Neural crest cell (in vitro differentiated cells): ENCODE measurements around the gene FAM184A. TPM values are rescaled to one million over a fixed set of nuclear protein-coding genes. Genes with fewer than 3 reads are reported as not detected.

ENCODE experiments used
- DNase-seq: peaks from one replicate; pipeline ENCODE4 v3.0.0; 2021; ENCODE audit warnings: low read depth, mixed read lengths, low spot score
- H3K27ac Mint-ChIP-seq: one replicate; pipeline ENCODE4 v1.8.0; 2021; ENCODE audit warnings: mild to moderate bottlenecking, mixed read lengths; ENCODE audit not compliant: unreplicated experiment
- H3K27me3 Mint-ChIP-seq: 2 replicates; pipeline ENCODE4 v1.8.0; 2021; ENCODE audit warnings: low read depth, mild to moderate bottlenecking, mixed read lengths
- H3K36me3 Mint-ChIP-seq: 2 replicates; pipeline ENCODE4 v1.8.0; 2021; ENCODE audit warnings: low read depth, mild to moderate bottlenecking, mixed read lengths
- H3K4me1 Mint-ChIP-seq: 2 replicates; pipeline ENCODE4 v1.8.0; 2021; ENCODE audit warnings: mixed read lengths
- H3K4me3 Mint-ChIP-seq: one replicate; pipeline ENCODE4 v1.8.0; 2021; ENCODE audit warnings: mild to moderate bottlenecking, mixed read lengths
- H3K9me3 Mint-ChIP-seq: 2 replicates; pipeline ENCODE4 v1.8.0; 2021; ENCODE audit warnings: mixed read lengths
- total RNA-seq: library from RNA; stranded (reverse); gene quantifications from 2 replicates; pipeline ENCODE4 v1.2.1, GENCODE V29; 2021
- TF ChIP-seq, protein P1 (sequence below): fragments of 200-600 bp; sonication (generic); conservative IDR thresholded peaks from 2 replicates; pipeline ENCODE4 v1.5.0; 2021; ENCODE audit warnings: antibody characterized with exemption, mild to moderate bottlenecking

Gene FAM184A
- total RNA-seq, 1 donor from 2014 or later: 7.6 TPM

- no peak for DNase-seq
- Mint-ChIP-seq H3K27ac (no peak overlapping the region), H3K4me3 (no peak overlapping the region), H3K4me1 (no peaks in the 10 kb centered on the region), H3K27me3 (no peaks in the 10 kb centered on the region), H3K9me3 (no peaks in the 10 kb centered on the region), H3K36me3 (no peaks in the 10 kb centered on the region)
- TF ChIP-seq, protein P1, sequence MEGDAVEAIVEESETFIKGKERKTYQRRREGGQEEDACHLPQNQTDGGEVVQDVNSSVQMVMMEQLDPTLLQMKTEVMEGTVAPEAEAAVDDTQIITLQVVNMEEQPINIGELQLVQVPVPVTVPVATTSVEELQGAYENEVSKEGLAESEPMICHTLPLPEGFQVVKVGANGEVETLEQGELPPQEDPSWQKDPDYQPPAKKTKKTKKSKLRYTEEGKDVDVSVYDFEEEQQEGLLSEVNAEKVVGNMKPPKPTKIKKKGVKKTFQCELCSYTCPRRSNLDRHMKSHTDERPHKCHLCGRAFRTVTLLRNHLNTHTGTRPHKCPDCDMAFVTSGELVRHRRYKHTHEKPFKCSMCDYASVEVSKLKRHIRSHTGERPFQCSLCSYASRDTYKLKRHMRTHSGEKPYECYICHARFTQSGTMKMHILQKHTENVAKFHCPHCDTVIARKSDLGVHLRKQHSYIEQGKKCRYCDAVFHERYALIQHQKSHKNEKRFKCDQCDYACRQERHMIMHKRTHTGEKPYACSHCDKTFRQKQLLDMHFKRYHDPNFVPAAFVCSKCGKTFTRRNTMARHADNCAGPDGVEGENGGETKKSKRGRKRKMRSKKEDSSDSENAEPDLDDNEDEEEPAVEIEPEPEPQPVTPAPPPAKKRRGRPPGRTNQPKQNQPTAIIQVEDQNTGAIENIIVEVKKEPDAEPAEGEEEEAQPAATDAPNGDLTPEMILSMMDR: no peak
Observed at GRCh38 chr6:118970866-118971265, 107.6 kb downstream of the FAM184A start.

- H3K27me3 Mint-ChIP-seq: no peaks in the 10 kb centered on the region
- H3K27ac Mint-ChIP-seq: no peak overlapping the region
- H3K36me3 Mint-ChIP-seq: no peaks in the 10 kb centered on the region
- H3K9me3 Mint-ChIP-seq: no peaks in the 10 kb centered on the region
- H3K4me3 Mint-ChIP-seq: no peak overlapping the region
- DNase-seq: no peak
- H3K4me1 Mint-ChIP-seq: no peaks in the 10 kb centered on the region
- TF ChIP-seq, protein P1: peak; percentile 64
Observed at GRCh38 chr6:118968416-118968815, 110.0 kb downstream of the FAM184A start.

GRCh38 chr6:118967239-118967638, 111.2 kb downstream of the FAM184A start:
- Mint-ChIP-seq H3K4me1 (no peaks in the 10 kb centered on the region), H3K4me3 (no peak overlapping the region), H3K27ac (no peak overlapping the region), H3K9me3 (no peaks in the 10 kb centered on the region), H3K36me3 (no peaks in the 10 kb centered on the region), H3K27me3 (no peaks in the 10 kb centered on the region)
- DNase-seq: no peak
- TF ChIP-seq, protein P1: no peak

DNA sequence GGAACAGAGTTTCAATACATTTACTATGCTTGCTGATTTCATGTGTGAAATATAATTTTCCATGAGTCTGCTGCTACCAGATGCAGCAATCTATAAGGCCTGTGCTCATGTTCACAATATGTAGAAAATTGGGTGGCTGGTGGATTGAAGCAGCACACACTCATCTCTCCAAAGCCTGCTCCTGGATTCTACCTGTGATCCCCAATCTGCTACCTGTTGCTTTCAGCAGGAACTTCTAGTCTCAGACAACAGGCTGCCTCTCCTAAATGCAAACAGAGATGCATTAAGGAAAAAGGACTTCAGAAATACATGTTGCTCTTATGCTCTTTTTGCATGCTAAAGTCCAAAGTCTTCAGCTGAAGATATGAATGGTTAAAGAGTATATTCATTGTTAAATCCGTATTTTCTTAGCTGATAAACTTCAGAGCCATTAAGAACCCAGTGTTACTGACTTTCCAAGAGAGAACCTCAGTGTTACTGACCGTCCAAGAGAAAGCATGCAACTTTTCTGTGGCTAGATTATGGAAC, 112.6 kb downstream of the FAM184A start:
- Mint-ChIP-seq H3K36me3 (no peaks in the 10 kb centered on the region), H3K27me3 (no peaks in the 10 kb centered on the region), H3K4me1 (no peaks in the 10 kb centered on the region), H3K27ac (no peak overlapping the region), H3K4me3 (no peak overlapping the region), H3K9me3 (no peaks in the 10 kb centered on the region)
- DNase-seq: no peak
- TF ChIP-seq, protein P1: no peak

DNA sequence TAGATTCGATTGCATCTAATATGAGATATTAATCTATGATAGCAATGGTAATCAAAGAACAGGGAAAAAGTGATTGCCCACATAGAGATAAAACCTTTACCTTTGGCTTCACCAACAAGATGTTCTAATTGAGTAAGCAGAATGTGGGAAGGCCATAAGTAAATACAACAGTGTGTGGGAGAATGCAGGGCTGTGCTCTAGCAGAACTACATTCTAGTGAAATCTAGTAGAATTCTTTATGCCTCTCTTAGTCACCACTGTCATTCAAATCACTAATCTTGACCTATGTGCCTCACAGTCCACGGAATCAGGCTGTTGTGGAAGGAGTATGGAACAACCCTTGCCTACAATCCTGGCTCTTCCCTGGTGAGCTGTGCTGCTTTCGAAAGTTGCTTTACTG, 113.1 kb downstream of the FAM184A start:
- peaks cover 2% of the 10 kb centered on the region for H3K36me3 Mint-ChIP-seq
- no peak overlapping the region for H3K27ac Mint-ChIP-seq
- no peaks in the 10 kb centered on the region for H3K27me3 Mint-ChIP-seq
- no peak overlapping the region for H3K4me3 Mint-ChIP-seq
- TF ChIP-seq, protein P1: no peak
- H3K9me3 Mint-ChIP-seq: no peaks in the 10 kb centered on the region
- H3K4me1 Mint-ChIP-seq: no peaks in the 10 kb centered on the region
- DNase-seq: no peak

GRCh38 chr6:118963003-118963402, 115.5 kb downstream of the FAM184A start:
- no peaks in the 10 kb centered on the region for H3K27me3 Mint-ChIP-seq
- no peak overlapping the region for H3K27ac Mint-ChIP-seq
- no peak overlapping the region for H3K4me3 Mint-ChIP-seq
- no peaks in the 10 kb centered on the region for H3K9me3 Mint-ChIP-seq
- H3K36me3 Mint-ChIP-seq: peaks cover 2% of the 10 kb centered on the region
- TF ChIP-seq, protein P1: peak; percentile 46
- no peak for DNase-seq
- H3K4me1 Mint-ChIP-seq: peaks cover 5% of the 10 kb centered on the region
